Suppressor macrophage treated with lipopolysaccharide for 1 hour (primary cell): Measurements from ENCODE around the gene SLC17A9.

Experiments
- DNase-seq, 3 donors: peaks; one replicate each; pipeline ENCODE4 v3.0.0-alpha.2; 2020 to 2022

The SLC17A9 gene

GRCh38 chr20:62940875-62941274, 11.6 kb upstream of the SLC17A9 start:
- DNase-seq: no peak

GRCh38 chr20:62941792-62942191, 10.7 kb upstream of the SLC17A9 start:
- no peak for DNase-seq

- no peak for DNase-seq
Measured at GRCh38 chr20:62942456-62942855, 10.1 kb upstream of the SLC17A9 start.

- no peak for DNase-seq
Measured at GRCh38 chr20:62943396-62943795, 9.1 kb upstream of the SLC17A9 start.

GRCh38 chr20:62944184-62944583, 8.3 kb upstream of the SLC17A9 start:
- DNase-seq: no peak

GRCh38 chr20:62944746-62945145, 7.8 kb upstream of the SLC17A9 start:
- DNase-seq: no peak

GRCh38 chr20:62945771-62946339, 6.7 kb upstream of the SLC17A9 start:
- DNase-seq: no peak

GRCh38 chr20:62946918-62947317, 5.6 kb upstream of the SLC17A9 start:
- DNase-seq: no peak

- no peak for DNase-seq
Measured at GRCh38 chr20:62947532-62948300, 4.8 kb upstream of the SLC17A9 start.

- DNase-seq: no peak
Measured at GRCh38 chr20:62949153-62949821, 3.2 kb upstream of the SLC17A9 start.

GRCh38 chr20:62949962-62950361, 2.5 kb upstream of the SLC17A9 start:
- peak; percentile 36 to 46 (median 37) for DNase-seq

- no peak for DNase-seq
Measured at GRCh38 chr20:62950741-62951140, 1.8 kb upstream of the SLC17A9 start.

GRCh38 chr20:62951143-62951895, 1.2 kb upstream of the SLC17A9 start:
- DNase-seq: no peak

- no peak for DNase-seq
Measured at GRCh38 chr20:62951896-62952372, 575 bp upstream of the SLC17A9 start.

- DNase-seq: peak in 1 of 3 donors; percentile 22
Measured at GRCh38 chr20:62952968-62953838, 694 bp downstream of the SLC17A9 start.

- peak; percentile 86 to 91 (median 88) for DNase-seq
Measured at GRCh38 chr20:62953839-62954703, 1.6 kb downstream of the SLC17A9 start.

GRCh38 chr20:62955519-62956386, 3.2 kb downstream of the SLC17A9 start:
- DNase-seq: no peak

GRCh38 chr20:62956387-62957135, 4.1 kb downstream of the SLC17A9 start:
- DNase-seq: no peak
